Measurements from ENCODE around the gene PDE8B.

PDE8B gene

GRCh38 chr5:77398896-77399295 is 188.4 kb downstream of the PDE8B start:
- no peak for TF ChIP-seq CTCF (IDR thresholded peaks at IDR 0.05; ENCODE audit: unreplicated experiment in 3 of 3)
- no peaks in the 10 kb centered on the region for H3K9me3 Mint-ChIP-seq
- no peaks in the 10 kb centered on the region for H3K4me1 Mint-ChIP-seq
- no peak overlapping the region for H3K4me3 Mint-ChIP-seq
- H3K36me3 Mint-ChIP-seq (ENCODE audit: low read depth) = no peaks in the 10 kb centered on the region
- no peaks in the 10 kb centered on the region for H3K27me3 Mint-ChIP-seq (ENCODE audit: low read depth)
- no peak overlapping the region for H3K27ac Mint-ChIP-seq

- H3K36me3 Mint-ChIP-seq (ENCODE audit: low read depth) = no peaks in the 10 kb centered on the region
- no peaks in the 10 kb centered on the region for H3K9me3 Mint-ChIP-seq
- H3K4me3 Mint-ChIP-seq = no peak overlapping the region
- no peaks in the 10 kb centered on the region for H3K27me3 Mint-ChIP-seq (ENCODE audit: low read depth)
- H3K27ac Mint-ChIP-seq = no peak overlapping the region
- no peak for TF ChIP-seq CTCF (IDR thresholded peaks at IDR 0.05; ENCODE audit: unreplicated experiment in 3 of 3)
- no peaks in the 10 kb centered on the region for H3K4me1 Mint-ChIP-seq
These were observed 190.2 kb downstream of the PDE8B start for GRCh38 chr5:77400645-77401044.

- no peak for TF ChIP-seq CTCF (IDR thresholded peaks at IDR 0.05; ENCODE audit: unreplicated experiment in 3 of 3)
- H3K4me1 Mint-ChIP-seq = no peaks in the 10 kb centered on the region
- H3K36me3 Mint-ChIP-seq (ENCODE audit: low read depth) = no peaks in the 10 kb centered on the region
- no peak overlapping the region for H3K27ac Mint-ChIP-seq
- no peak overlapping the region for H3K4me3 Mint-ChIP-seq
- no peaks in the 10 kb centered on the region for H3K27me3 Mint-ChIP-seq (ENCODE audit: low read depth)
- no peaks in the 10 kb centered on the region for H3K9me3 Mint-ChIP-seq
These were observed 192.3 kb downstream of the PDE8B start for GRCh38 chr5:77402796-77403195.

- H3K27me3 Mint-ChIP-seq (ENCODE audit: low read depth) = no peaks in the 10 kb centered on the region
- H3K27ac Mint-ChIP-seq = no peak overlapping the region
- no peak overlapping the region for H3K4me3 Mint-ChIP-seq
- H3K4me1 Mint-ChIP-seq = no peaks in the 10 kb centered on the region
- H3K36me3 Mint-ChIP-seq (ENCODE audit: low read depth) = no peaks in the 10 kb centered on the region
- TF ChIP-seq CTCF (IDR thresholded peaks at IDR 0.05; ENCODE audit: unreplicated experiment in 3 of 3) = no peak
- H3K9me3 Mint-ChIP-seq = no peaks in the 10 kb centered on the region
These were observed 196.7 kb downstream of the PDE8B start for GRCh38 chr5:77407152-77407551.

- Mint-ChIP-seq H3K27me3 (ENCODE audit: low read depth) (no peaks in the 10 kb centered on the region), H3K27ac (no peak overlapping the region), H3K4me3 (no peak overlapping the region), H3K36me3 (ENCODE audit: low read depth) (no peaks in the 10 kb centered on the region), H3K4me1 (no peaks in the 10 kb centered on the region), H3K9me3 (no peaks in the 10 kb centered on the region)
- TF ChIP-seq CTCF (IDR thresholded peaks at IDR 0.05; ENCODE audit: unreplicated experiment in 3 of 3) = no peak
These were observed 199.6 kb downstream of the PDE8B start for GRCh38 chr5:77409870-77410621.

GRCh38 chr5:77413049-77413448 is 202.6 kb downstream of the PDE8B start:
- Mint-ChIP-seq H3K36me3 (ENCODE audit: low read depth) (no peaks in the 10 kb centered on the region), H3K4me3 (no peak overlapping the region), H3K4me1 (peaks cover 5% of the 10 kb centered on the region), H3K9me3 (no peaks in the 10 kb centered on the region), H3K27ac (no peak overlapping the region), H3K27me3 (ENCODE audit: low read depth) (peaks cover 1% of the 10 kb centered on the region)
- TF ChIP-seq CTCF (IDR thresholded peaks at IDR 0.05; ENCODE audit: unreplicated experiment in 3 of 3) = no peak

Measured in nephron (organoid).